Liver (tissue), 9 donors: ENCODE data around the gene CETN3. TPM values are rescaled to one million over a fixed set of nuclear protein-coding genes. Genes with fewer than 3 reads are reported as not detected.

Source experiments
- DNase-seq: peaks from one replicate; pipeline ENCODE4 v3.0.0-alpha.2; 2017; ENCODE audit warnings: low spot score
- H3K27ac ChIP-seq, 2 donors: one replicate each; pipeline ENCODE4 v1.7.0; 2013; ENCODE audit warnings: inconsistent platforms in 2 of 2, low read length in 2 of 2, control low read depth in 1 of 2, low read depth in 1 of 2, mild to moderate bottlenecking in 1 of 2
- H3K27me3 ChIP-seq, 4 donors: one replicate each; pipeline versions ENCODE4 v1.6.1 to v1.7.0; 2013; ENCODE audit warnings: low read length in 3 of 4, inconsistent platforms in 1 of 4, mild to moderate bottlenecking in 1 of 4, moderate library complexity in 1 of 4; ENCODE audit not compliant: control insufficient read depth in 4 of 4, insufficient read depth in 4 of 4
- H3K36me3 ChIP-seq, 4 donors: one replicate each; pipeline versions ENCODE4 v1.6.1 to v1.7.0; 2013; ENCODE audit warnings: low read length in 3 of 4, mild to moderate bottlenecking in 3 of 4, low read depth in 1 of 4, moderate library complexity in 1 of 4; ENCODE audit not compliant: control insufficient read depth in 4 of 4, insufficient read depth in 3 of 4
- H3K4me1 ChIP-seq, 4 donors: one replicate each; pipeline versions ENCODE4 v1.6.1 to v1.7.0; 2013; ENCODE audit warnings: low read length in 3 of 4, mild to moderate bottlenecking in 3 of 4, moderate library complexity in 1 of 4; ENCODE audit not compliant: control insufficient read depth in 4 of 4, insufficient read depth in 4 of 4
- H3K4me3 ChIP-seq, 3 donors: one replicate each; pipeline versions ENCODE4 v1.6.1 to v1.7.0; 2013; ENCODE audit warnings: low read length in 3 of 3, control low read depth in 1 of 3, low read depth in 1 of 3, mild to moderate bottlenecking in 1 of 3
- H3K9ac ChIP-seq, 2 donors: one replicate each; pipeline ENCODE4 v1.7.0; 2013; ENCODE audit warnings: low read length in 2 of 2, mild to moderate bottlenecking in 2 of 2, moderate library complexity in 2 of 2, control low read depth in 1 of 2, low read depth in 1 of 2
- H3K9me3 ChIP-seq, 4 donors: one replicate each; pipeline versions ENCODE4 v1.6.1 to v1.7.0; 2013; ENCODE audit warnings: low read length in 3 of 4; ENCODE audit not compliant: control insufficient read depth in 4 of 4
- CTCF ChIP-seq: fragments of 150-350 bp; IDR thresholded peaks from 2 replicates; pipeline ENCODE4 v1.5.1; 2017; ENCODE audit warnings: improper control_type of control experiment, low read depth, low read length; ENCODE audit not compliant: missing input control
- EGR1 ChIP-seq, 2 donors: IDR thresholded peaks; 2 replicates each; pipeline ENCODE4 v1.6.1; 2016 to 2018; ENCODE audit warnings: antibody characterized with exemption in 2 of 2, low read depth in 2 of 2
- FOXA1 ChIP-seq: IDR thresholded peaks from 2 replicates; pipeline ENCODE4 v1.6.1; 2016; ENCODE audit warnings: antibody characterized with exemption
- FOXA2 ChIP-seq: IDR thresholded peaks from 2 replicates; pipeline ENCODE4 v1.6.1; 2016; ENCODE audit warnings: antibody characterized with exemption
- GABPA ChIP-seq, 2 donors: IDR thresholded peaks in 1 of 2; conservative IDR thresholded peaks in 1 of 2; 2 replicates each; pipeline ENCODE4 v1.6.1; 2016; ENCODE audit warnings: antibody characterized with exemption in 2 of 2, mild to moderate bottlenecking in 1 of 2, moderate library complexity in 1 of 2
- HNF4A ChIP-seq, 2 donors: conservative IDR thresholded peaks; 2 replicates each; pipeline ENCODE4 v1.6.1; 2016; ENCODE audit warnings: antibody characterized with exemption in 2 of 2, mild to moderate bottlenecking in 2 of 2
- HNF4G ChIP-seq: IDR thresholded peaks from 2 replicates; pipeline ENCODE4 v1.6.1; 2016; ENCODE audit warnings: antibody characterized with exemption
- JUND ChIP-seq, 2 donors: IDR thresholded peaks; 2 replicates each; pipeline ENCODE4 v1.6.1; 2016; ENCODE audit warnings: antibody characterized with exemption in 2 of 2
- MAX ChIP-seq: IDR thresholded peaks from 2 replicates; pipeline ENCODE4 v1.6.1; 2016; ENCODE audit warnings: antibody characterized with exemption
- NR2F2 ChIP-seq: IDR thresholded peaks from 2 replicates; pipeline ENCODE4 v1.6.1; 2016; ENCODE audit warnings: antibody characterized with exemption
- RAD21 ChIP-seq, 2 donors: IDR thresholded peaks; 2 replicates each; pipeline ENCODE4 v1.6.1; 2016; ENCODE audit warnings: antibody characterized with exemption in 2 of 2, mild to moderate bottlenecking in 2 of 2
- RXRA ChIP-seq, 2 donors: IDR thresholded peaks; 2 replicates each; pipeline ENCODE4 v1.6.1; 2017 to 2018; ENCODE audit warnings: antibody characterized with exemption in 2 of 2, mild to moderate bottlenecking in 1 of 2
- SP1 ChIP-seq: IDR thresholded peaks from 2 replicates; pipeline ENCODE4 v1.6.1; 2018; ENCODE audit warnings: antibody characterized with exemption, mild to moderate bottlenecking
- TAF1 ChIP-seq: conservative IDR thresholded peaks from 2 replicates; pipeline ENCODE4 v1.6.1; 2016; ENCODE audit warnings: antibody characterized with exemption, mild to moderate bottlenecking
- YY1 ChIP-seq: IDR thresholded peaks from 2 replicates; pipeline ENCODE4 v1.6.1; 2016; ENCODE audit warnings: antibody characterized with exemption, mild to moderate bottlenecking
- ZBTB33 ChIP-seq: IDR thresholded peaks from 2 replicates; pipeline ENCODE4 v1.6.1; 2016; ENCODE audit warnings: antibody characterized with exemption
- WGBS: extraction: QIAGEN DNeasy Blood & Tissue Kit; methylation state at CpG from one replicate; pipeline ENCODE4 v1.1.7; 2013; 5-methylcytosine and 5-hydroxymethylcytosine counted together
- polyA plus RNA-seq, 2 donors: library from polyadenylated mRNA; stranded (reverse) in 1 of 2; unstranded in 1 of 2; fragments of 200-250 nt in 1 of 2; fragments of >200 nt in 1 of 2; fragmentation: Nextera tagmentation in 1 of 2; extraction: Ambion mirVana in 1 of 2; gene quantifications; one replicate each; pipeline versions ENCODE4 v1.2.1 to v1.2.3, GENCODE V29; 2013 to 2015
- total RNA-seq, 2 donors: library from RNA; depleted of rRNA; stranded (reverse); fragments of >200 nt; gene quantifications; one replicate each; pipeline ENCODE4 v1.2.3, GENCODE V29; 2014
- TF ChIP-seq, protein P1 (sequence below): IDR thresholded peaks from 2 replicates; pipeline ENCODE4 v1.6.1; 2016; ENCODE audit warnings: antibody characterized with exemption
- TF ChIP-seq, protein P2 (sequence below): IDR thresholded peaks from 2 replicates; pipeline ENCODE4 v1.6.1; 2016; ENCODE audit warnings: antibody characterized with exemption, mild to moderate bottlenecking
- donor health status: healthy.
- donor health status: healthy.
- donor health status: healthy.
- donor health status: healthy.
- donor health status: healthy.

CETN3 gene
- total and polyA plus RNA-seq, 4 donors, result 2.8 to 9.4 (median 6.9) TPM

GRCh38 chr5:90368454-90369246, 40.9 kb downstream of the CETN3 start:
- Histone ChIP-seq H3K27ac (no peak overlapping the region), H3K4me1 (no peaks in the 10 kb centered on the region), H3K27me3 (no peaks in the 10 kb centered on the region), H3K9ac (no peak overlapping the region), H3K9me3 (no peaks in the 10 kb centered on the region), H3K36me3 (no peaks in the 10 kb centered on the region), H3K4me3 (no peak overlapping the region)
- DNase-seq, result no peak
- TF ChIP-seq TAF1 (no peak), FOXA1 (no peak), RXRA (IDR thresholded peaks at IDR 0.05) (no peak), MAX (no peak), YY1 (no peak), HNF4G (no peak), HNF4A (conservative IDR thresholded peaks at IDR 0.05) (no peak), CTCF (no peak), GABPA (IDR thresholded peaks at IDR 0.05 in 1 of 2, conservative IDR thresholded peaks at IDR 0.05 in 1 of 2) (no peak), FOXA2 (no peak), JUND (IDR thresholded peaks at IDR 0.05) (no peak), RAD21 (IDR thresholded peaks at IDR 0.05) (no peak), NR2F2 (no peak), EGR1 (IDR thresholded peaks at IDR 0.05; ENCODE audit: low read depth in 2 of 2) (no peak), SP1 (no peak), ZBTB33 (no peak)
- TF ChIP-seq, protein P1, sequence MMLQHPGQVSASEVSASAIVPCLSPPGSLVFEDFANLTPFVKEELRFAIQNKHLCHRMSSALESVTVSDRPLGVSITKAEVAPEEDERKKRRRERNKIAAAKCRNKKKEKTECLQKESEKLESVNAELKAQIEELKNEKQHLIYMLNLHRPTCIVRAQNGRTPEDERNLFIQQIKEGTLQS, result no peak
- TF ChIP-seq, protein P2, sequence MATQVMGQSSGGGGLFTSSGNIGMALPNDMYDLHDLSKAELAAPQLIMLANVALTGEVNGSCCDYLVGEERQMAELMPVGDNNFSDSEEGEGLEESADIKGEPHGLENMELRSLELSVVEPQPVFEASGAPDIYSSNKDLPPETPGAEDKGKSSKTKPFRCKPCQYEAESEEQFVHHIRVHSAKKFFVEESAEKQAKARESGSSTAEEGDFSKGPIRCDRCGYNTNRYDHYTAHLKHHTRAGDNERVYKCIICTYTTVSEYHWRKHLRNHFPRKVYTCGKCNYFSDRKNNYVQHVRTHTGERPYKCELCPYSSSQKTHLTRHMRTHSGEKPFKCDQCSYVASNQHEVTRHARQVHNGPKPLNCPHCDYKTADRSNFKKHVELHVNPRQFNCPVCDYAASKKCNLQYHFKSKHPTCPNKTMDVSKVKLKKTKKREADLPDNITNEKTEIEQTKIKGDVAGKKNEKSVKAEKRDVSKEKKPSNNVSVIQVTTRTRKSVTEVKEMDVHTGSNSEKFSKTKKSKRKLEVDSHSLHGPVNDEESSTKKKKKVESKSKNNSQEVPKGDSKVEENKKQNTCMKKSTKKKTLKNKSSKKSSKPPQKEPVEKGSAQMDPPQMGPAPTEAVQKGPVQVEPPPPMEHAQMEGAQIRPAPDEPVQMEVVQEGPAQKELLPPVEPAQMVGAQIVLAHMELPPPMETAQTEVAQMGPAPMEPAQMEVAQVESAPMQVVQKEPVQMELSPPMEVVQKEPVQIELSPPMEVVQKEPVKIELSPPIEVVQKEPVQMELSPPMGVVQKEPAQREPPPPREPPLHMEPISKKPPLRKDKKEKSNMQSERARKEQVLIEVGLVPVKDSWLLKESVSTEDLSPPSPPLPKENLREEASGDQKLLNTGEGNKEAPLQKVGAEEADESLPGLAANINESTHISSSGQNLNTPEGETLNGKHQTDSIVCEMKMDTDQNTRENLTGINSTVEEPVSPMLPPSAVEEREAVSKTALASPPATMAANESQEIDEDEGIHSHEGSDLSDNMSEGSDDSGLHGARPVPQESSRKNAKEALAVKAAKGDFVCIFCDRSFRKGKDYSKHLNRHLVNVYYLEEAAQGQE, result no peak
- WGBS, result 87% methylated on average over 3 of the region's 3 CpGs
